Naive thymus-derived CD8-positive, alpha-beta T cell (primary cell): ENCODE data around the gene COL12A1. TPM values are rescaled to one million over a fixed set of nuclear protein-coding genes. Genes with fewer than 3 reads are reported as not detected.

Experiments
- ATAC-seq, 2 donors: fragments of 150-1000 bp; cut with Tn5 transposase in 1 of 2; sonication (Bioruptor Pico), chemical (Tn5 transposase) in 1 of 2; 1 replicate in 1 of 2; 2 replicates in 1 of 2; pipeline ENCODE4 v1.10.0; 2021; ENCODE audit warnings: mild to moderate bottlenecking in 2 of 2, moderate library complexity in 2 of 2
- POLR2A ChIA-PET: fragments of 350-600 bp; sonication (Branson Sonifier 250); formaldehyde crosslinking; loops from one replicate; lab custom pipeline; 2021; ENCODE audit warnings: antibody characterized with exemption; lab: Charles Lee
- DNase-seq, 10 donors: peaks; one replicate each; pipeline versions ENCODE4 v3.0.0 to v3.0.0-alpha.2; 2020 to 2022
- H3K27ac Mint-ChIP-seq, 10 donors: one replicate each; pipeline ENCODE4 v1.8.0; 2020 to 2022; ENCODE audit warnings: mild to moderate bottlenecking in 10 of 10, mixed read lengths in 10 of 10, moderate library complexity in 4 of 10, inconsistent platforms in 1 of 10
- H3K27me3 Mint-ChIP-seq, 5 donors: one replicate each; pipeline ENCODE4 v1.8.0; 2021 to 2022; ENCODE audit warnings: mixed read lengths in 5 of 5
- H3K36me3 Mint-ChIP-seq, 3 donors: one replicate each; pipeline ENCODE4 v1.8.0; 2020 to 2022; ENCODE audit warnings: mixed read lengths in 3 of 3, mild to moderate bottlenecking in 2 of 3, inconsistent platforms in 1 of 3
- H3K4me1 Mint-ChIP-seq, 4 donors: one replicate each; pipeline ENCODE4 v1.8.0; 2021 to 2022; ENCODE audit warnings: mixed read lengths in 4 of 4
- H3K4me3 Mint-ChIP-seq, 10 donors: one replicate each; pipeline ENCODE4 v1.8.0; 2020 to 2022; ENCODE audit warnings: mild to moderate bottlenecking in 10 of 10, mixed read lengths in 10 of 10, moderate library complexity in 6 of 10, inconsistent platforms in 1 of 10
- H3K9me3 Mint-ChIP-seq, 9 donors: one replicate each; pipeline ENCODE4 v1.8.0; 2020 to 2022; ENCODE audit warnings: mixed read lengths in 9 of 9, mild to moderate bottlenecking in 3 of 9, inconsistent platforms in 1 of 9, moderate library complexity in 1 of 9
- polyA plus RNA-seq, 3 donors: library from polyadenylated mRNA; unstranded; fragments of 300-500 nt; fragmentation: Illumina TruSeq; gene quantifications; one replicate each; pipeline ENCODE4 v1.2.3, GENCODE V29; 2021
- total RNA-seq, 8 experiments: library from RNA in 2 of 8; stranded (reverse) in 2 of 8; gene quantifications; one replicate each; pipeline ENCODE4 v1.2.3 and lab custom pipeline; 2021 to 2026

The COL12A1 gene
- total and polyA plus RNA-seq, 5 experiments from 2014 or later: not detected

- ATAC-seq (no peak), DNase-seq (no peak)
- H3K27ac Mint-ChIP-seq: no peak overlapping the region
- no peak overlapping the region for H3K4me3 Mint-ChIP-seq
- no peaks in the 10 kb centered on the region for H3K36me3 Mint-ChIP-seq
- H3K4me1 Mint-ChIP-seq: no peaks in the 10 kb centered on the region
- H3K27me3 Mint-ChIP-seq: peaks cover 0 to 3% (median 0%) of the 10 kb centered on the region in 5 donors
- peaks cover 0 to 3% (median 0%) of the 10 kb centered on the region in 9 donors for H3K9me3 Mint-ChIP-seq
- POLR2A ChIA-PET: no interaction called here
These were observed 103.6 kb downstream of the COL12A1 start for GRCh38 chr6:75102301-75102700.

DNA sequence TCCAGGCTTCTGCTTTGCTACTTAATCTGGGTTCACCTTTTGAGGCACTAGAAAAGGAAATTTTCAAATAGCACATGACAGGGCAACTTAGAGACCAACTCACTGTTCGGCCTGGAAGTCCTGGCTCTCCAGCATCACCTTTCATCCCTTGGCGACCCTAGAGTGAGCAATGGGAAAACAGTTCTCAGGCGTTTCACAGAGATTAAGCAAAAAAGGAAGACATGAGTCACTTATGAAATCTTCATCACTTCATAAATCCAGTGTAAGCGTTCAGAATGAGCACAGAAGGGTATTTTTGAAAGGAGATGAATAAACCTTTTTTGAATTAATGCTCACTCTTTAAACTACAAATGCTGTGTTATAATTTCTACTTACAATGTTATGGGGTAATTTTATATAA is 104.0 kb downstream of the COL12A1 start:
- DNase-seq: no peak
- H3K9me3 Mint-ChIP-seq: peaks cover 0 to 3% (median 0%) of the 10 kb centered on the region in 9 donors
- no peak for ATAC-seq
- no peaks in the 10 kb centered on the region for H3K4me1 Mint-ChIP-seq
- no peak overlapping the region for H3K4me3 Mint-ChIP-seq
- H3K27ac Mint-ChIP-seq: no peak overlapping the region
- no peaks in the 10 kb centered on the region for H3K36me3 Mint-ChIP-seq
- POLR2A ChIA-PET: no interaction called here
- H3K27me3 Mint-ChIP-seq: peaks cover 0 to 3% (median 0%) of the 10 kb centered on the region in 5 donors

DNA sequence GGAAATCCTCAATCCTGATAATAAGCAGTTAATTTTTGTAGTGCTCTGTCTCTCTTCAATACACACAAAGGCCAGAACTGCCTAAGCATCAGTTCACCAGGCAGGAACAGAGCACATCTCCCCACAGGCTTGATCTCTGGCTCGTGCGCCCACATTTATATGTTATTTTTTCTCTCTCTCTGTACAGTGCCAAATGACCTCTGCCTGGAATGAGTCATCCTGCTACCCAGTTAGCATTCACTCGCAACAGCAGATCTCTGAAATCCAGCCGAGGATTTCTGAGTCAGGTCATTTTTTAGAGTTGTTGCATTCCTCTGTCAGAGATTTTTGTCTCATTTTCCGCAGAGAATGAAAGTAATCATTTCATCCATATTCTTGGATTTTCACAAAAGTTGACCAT is 107.1 kb downstream of the COL12A1 start:
- no peaks in the 10 kb centered on the region for H3K4me1 Mint-ChIP-seq
- POLR2A ChIA-PET: no interaction called here
- no peak for ATAC-seq

DNA sequence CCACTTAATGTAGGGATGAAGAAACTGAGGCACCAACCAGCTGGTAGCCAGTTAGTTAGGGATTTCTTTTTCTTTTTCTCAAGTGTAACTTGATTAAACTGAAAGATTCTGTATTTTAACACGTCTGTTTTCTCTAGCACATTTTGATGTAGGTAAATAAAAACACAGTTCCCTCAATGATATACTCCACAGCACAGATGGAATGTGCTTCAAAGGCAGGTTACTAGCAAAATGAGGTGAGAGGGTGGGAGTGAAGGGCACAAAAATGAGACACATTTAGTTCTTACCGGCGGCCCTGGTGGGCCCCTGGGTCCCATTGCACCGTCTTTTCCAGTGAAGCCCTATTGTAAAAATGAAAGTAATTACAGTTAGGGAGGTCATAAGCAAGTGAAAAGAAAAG is 108.9 kb downstream of the COL12A1 start:
- H3K27ac Mint-ChIP-seq: no peak overlapping the region
- ATAC-seq (no peak), DNase-seq (no peak)
- POLR2A ChIA-PET: no interaction called here
- H3K4me3 Mint-ChIP-seq: no peak overlapping the region
- no peaks in the 10 kb centered on the region for H3K4me1 Mint-ChIP-seq
- peaks cover 0 to 3% (median 0%) of the 10 kb centered on the region in 9 donors for H3K9me3 Mint-ChIP-seq
- no peaks in the 10 kb centered on the region for H3K36me3 Mint-ChIP-seq
- peaks cover 0 to 3% (median 0%) of the 10 kb centered on the region in 5 donors for H3K27me3 Mint-ChIP-seq

More for the DNA sequence above, 107.1 kb downstream of the COL12A1 start:
- Mint-ChIP-seq H3K4me3 (no peak overlapping the region), H3K9me3 (peaks cover 0 to 3% (median 0%) of the 10 kb centered on the region in 9 donors), H3K27ac (no peak overlapping the region), H3K27me3 (peaks cover 0 to 3% (median 0%) of the 10 kb centered on the region in 5 donors), H3K36me3 (no peaks in the 10 kb centered on the region)
- no peak for DNase-seq

GRCh38 chr6:75094614-75095200 is 111.1 kb downstream of the COL12A1 start:
- DNase-seq: no peak
- H3K27me3 Mint-ChIP-seq: no peaks in the 10 kb centered on the region
- POLR2A ChIA-PET: no interaction called here
- H3K4me3 Mint-ChIP-seq: no peak overlapping the region
- H3K36me3 Mint-ChIP-seq: no peaks in the 10 kb centered on the region
- no peak overlapping the region for H3K27ac Mint-ChIP-seq
- H3K9me3 Mint-ChIP-seq: peaks cover 0 to 2% (median 0%) of the 10 kb centered on the region in 9 donors
- ATAC-seq: no peak
- no peaks in the 10 kb centered on the region for H3K4me1 Mint-ChIP-seq

GRCh38 chr6:75091467-75092190 is 114.2 kb downstream of the COL12A1 start:
- peaks cover 0 to 4% (median 1%) of the 10 kb centered on the region in 5 donors for H3K27me3 Mint-ChIP-seq
- DNase-seq: no peak
- no peak overlapping the region for H3K27ac Mint-ChIP-seq
- H3K36me3 Mint-ChIP-seq: no peaks in the 10 kb centered on the region
- no peaks in the 10 kb centered on the region for H3K9me3 Mint-ChIP-seq
- POLR2A ChIA-PET: no interaction called here
- H3K4me3 Mint-ChIP-seq: no peak overlapping the region
- ATAC-seq: no peak
- H3K4me1 Mint-ChIP-seq: no peaks in the 10 kb centered on the region

- no peaks in the 10 kb centered on the region for H3K36me3 Mint-ChIP-seq
- DNase-seq: no peak
- peaks cover 0 to 2% (median 0%) of the 10 kb centered on the region in 9 donors for H3K9me3 Mint-ChIP-seq
- ATAC-seq: no peak
- H3K27me3 Mint-ChIP-seq: peaks cover 1 to 8% (median 5%) of the 10 kb centered on the region in 5 donors
- POLR2A ChIA-PET: no interaction called here
- H3K4me3 Mint-ChIP-seq: no peak overlapping the region
- H3K27ac Mint-ChIP-seq: no peak overlapping the region
- H3K4me1 Mint-ChIP-seq: no peaks in the 10 kb centered on the region
These were observed 115.3 kb downstream of the COL12A1 start for GRCh38 chr6:75090576-75090975.

DNA sequence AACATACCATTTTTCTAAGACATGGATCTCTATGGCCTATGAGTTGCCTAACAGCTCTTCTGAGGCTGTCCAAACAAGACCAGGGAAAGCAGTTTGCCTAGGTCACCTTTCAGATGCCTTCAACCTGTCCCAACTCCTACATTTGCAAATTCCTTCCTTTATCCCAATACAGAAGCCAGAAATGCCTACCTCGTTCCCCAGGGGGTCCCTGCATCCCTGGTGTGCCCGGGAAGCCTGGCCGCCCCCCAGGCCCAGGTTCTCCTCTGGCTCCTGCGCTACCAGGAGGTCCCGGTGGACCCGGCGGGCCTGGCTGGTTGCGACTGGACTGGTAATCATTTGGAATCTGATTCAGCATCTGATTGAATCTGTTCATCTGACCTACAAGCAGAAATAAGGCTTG is 115.9 kb downstream of the COL12A1 start:
- ATAC-seq (no peak), DNase-seq (no peak)
- Mint-ChIP-seq H3K4me1 (peaks cover 0 to 4% (median 1%) of the 10 kb centered on the region in 4 donors), H3K27ac (no peak overlapping the region), H3K4me3 (no peak overlapping the region), H3K27me3 (peaks cover 4 to 14% (median 11%) of the 10 kb centered on the region in 5 donors), H3K9me3 (peaks cover 0 to 2% (median 0%) of the 10 kb centered on the region in 9 donors), H3K36me3 (no peaks in the 10 kb centered on the region)
- POLR2A ChIA-PET: no interaction called here

DNA sequence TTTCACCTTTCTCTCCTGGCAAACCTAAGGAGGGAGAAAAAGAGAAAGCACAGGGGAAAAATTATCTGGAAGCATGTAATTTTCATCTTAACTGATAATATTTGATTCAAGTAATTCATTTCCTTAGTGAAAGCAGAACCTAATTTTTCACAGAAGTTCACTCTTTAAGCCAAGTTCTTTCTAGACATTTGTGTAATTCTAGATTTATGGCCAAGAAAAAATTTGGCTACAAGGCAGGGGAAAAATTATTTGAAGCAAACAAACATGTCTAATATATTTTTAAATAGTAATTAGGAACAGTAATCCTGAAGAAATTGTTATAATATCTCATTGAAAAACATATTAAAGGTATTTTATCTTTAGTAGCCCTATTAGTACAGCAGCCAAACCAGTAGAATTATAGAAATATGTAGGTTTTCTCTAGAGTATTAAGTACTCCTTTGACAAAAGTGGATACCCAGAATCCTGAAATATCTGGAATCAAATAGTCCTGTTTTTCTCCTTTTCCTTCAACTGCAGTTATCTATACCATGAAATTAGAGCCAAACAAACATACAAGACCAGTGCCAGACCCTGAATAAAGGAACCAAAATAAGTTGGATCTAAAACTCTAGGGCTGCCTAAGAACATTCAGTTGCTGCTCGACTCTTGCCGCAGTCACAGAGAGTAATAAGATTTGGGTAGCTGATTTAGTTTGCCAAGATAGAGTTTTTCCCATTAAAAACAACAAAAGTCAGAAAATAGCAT is 116.5 kb downstream of the COL12A1 start:
- H3K27me3 Mint-ChIP-seq: peaks cover 4 to 19% (median 17%) of the 10 kb centered on the region in 5 donors
- H3K4me3 Mint-ChIP-seq: no peak overlapping the region
- ATAC-seq (no peak), DNase-seq (no peak)
- H3K36me3 Mint-ChIP-seq: no peaks in the 10 kb centered on the region
- H3K4me1 Mint-ChIP-seq: peaks cover 0 to 5% (median 4%) of the 10 kb centered on the region in 4 donors
- H3K9me3 Mint-ChIP-seq: peaks cover 0 to 2% (median 0%) of the 10 kb centered on the region in 9 donors
- POLR2A ChIA-PET: no interaction called here
- no peak overlapping the region for H3K27ac Mint-ChIP-seq

GRCh38 chr6:75085931-75086635 is 119.8 kb downstream of the COL12A1 start:
- POLR2A ChIA-PET: no interaction called here
- peaks cover 7 to 35% (median 20%) of the 10 kb centered on the region in 5 donors for H3K27me3 Mint-ChIP-seq
- no peaks in the 10 kb centered on the region for H3K36me3 Mint-ChIP-seq
- H3K4me1 Mint-ChIP-seq: peaks cover 0 to 6% (median 4%) of the 10 kb centered on the region in 4 donors
- ATAC-seq (no peak), DNase-seq (no peak)
- H3K9me3 Mint-ChIP-seq: peaks cover 0 to 2% (median 0%) of the 10 kb centered on the region in 9 donors
- H3K27ac Mint-ChIP-seq: no peak overlapping the region
- H3K4me3 Mint-ChIP-seq: no peak overlapping the region

GRCh38 chr6:75084872-75085381 is 120.9 kb downstream of the COL12A1 start:
- no peaks in the 10 kb centered on the region for H3K36me3 Mint-ChIP-seq
- no peak overlapping the region for H3K27ac Mint-ChIP-seq

DNA sequence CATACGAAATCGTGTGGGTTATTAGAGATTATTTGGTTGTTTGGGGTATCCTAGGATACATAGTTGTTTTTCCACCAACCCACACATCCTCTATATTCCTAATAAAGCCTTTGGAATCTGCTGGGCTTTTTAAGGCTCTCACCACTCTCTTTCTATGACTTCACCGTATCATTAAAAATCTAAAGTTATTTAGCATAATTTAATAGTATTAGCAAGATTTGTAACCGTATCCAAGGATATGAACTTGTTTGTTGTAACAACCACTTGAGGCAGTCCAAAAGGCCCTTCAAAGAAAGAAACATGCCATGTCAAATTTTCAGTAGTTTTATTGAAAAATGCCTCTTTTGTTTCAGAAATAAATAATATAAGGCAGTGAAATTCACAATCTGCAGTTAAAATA is 121.8 kb downstream of the COL12A1 start:
- DNase-seq (no peak), ATAC-seq (no peak)
- Mint-ChIP-seq H3K36me3 (no peaks in the 10 kb centered on the region), H3K4me3 (no peak overlapping the region), H3K4me1 (peaks cover 0 to 6% (median 4%) of the 10 kb centered on the region in 4 donors), H3K9me3 (peaks cover 0 to 2% (median 0%) of the 10 kb centered on the region in 9 donors), H3K27ac (no peak overlapping the region), H3K27me3 (peaks cover 6 to 42% (median 20%) of the 10 kb centered on the region in 5 donors)
- POLR2A ChIA-PET: no interaction called here

More at GRCh38 chr6:75084872-75085381, 120.9 kb downstream of the COL12A1 start:
- POLR2A ChIA-PET: no interaction called here
- no peak for ATAC-seq
- Mint-ChIP-seq H3K27me3 (peaks cover 7 to 42% (median 20%) of the 10 kb centered on the region in 5 donors), H3K4me1 (peaks cover 0 to 6% (median 4%) of the 10 kb centered on the region in 4 donors), H3K4me3 (peak overlapping the region in 1 of 10 donors; percentile 23), H3K9me3 (peaks cover 0 to 2% (median 0%) of the 10 kb centered on the region in 9 donors)
- DNase-seq: no peak
